Aorta (tissue), 5 donors: Measurements from ENCODE around the gene COX5B. TPM values are rescaled to one million over a fixed set of nuclear protein-coding genes. Genes with fewer than 3 reads are reported as not detected.

Experiments
- ATAC-seq: fragments of 200-7000 bp; cut with Tn5 transposase; one replicate; pipeline ENCODE4 v1.9.1; 2022; ENCODE audit warnings: moderate library complexity; ENCODE audit not compliant: low FRiP score
- DNase-seq, 2 donors: peaks; one replicate each; pipeline ENCODE4 v3.0.0-alpha.2; 2020
- H3K27ac ChIP-seq, 2 donors: one replicate each; pipeline ENCODE4 v1.5.1; 2013; ENCODE audit warnings: low read length in 2 of 2, mild to moderate bottlenecking in 2 of 2, moderate library complexity in 2 of 2, control low read depth in 1 of 2, inconsistent platforms in 1 of 2, low read depth in 1 of 2
- H3K27me3 ChIP-seq, 2 donors: one replicate each; pipeline ENCODE4 v1.6.1; 2013; ENCODE audit warnings: control low read depth in 1 of 2, low read length in 1 of 2, mild to moderate bottlenecking in 1 of 2, moderate library complexity in 1 of 2; ENCODE audit not compliant: insufficient read depth in 2 of 2, control insufficient read depth in 1 of 2
- H3K36me3 ChIP-seq, 2 donors: one replicate each; pipeline ENCODE4 v1.6.1; 2013; ENCODE audit warnings: control low read depth in 1 of 2, low read length in 1 of 2, mild to moderate bottlenecking in 1 of 2; ENCODE audit not compliant: insufficient read depth in 2 of 2, control insufficient read depth in 1 of 2
- H3K4me1 ChIP-seq, 2 donors: one replicate each; pipeline ENCODE4 v1.6.1; 2013; ENCODE audit warnings: low read length in 2 of 2, control low read depth in 1 of 2, mild to moderate bottlenecking in 1 of 2, moderate library complexity in 1 of 2; ENCODE audit not compliant: insufficient read depth in 2 of 2, control insufficient read depth in 1 of 2
- H3K4me3 ChIP-seq, 2 donors: one replicate each; pipeline ENCODE4 v1.5.1; 2013; ENCODE audit warnings: low read length in 2 of 2, control low read depth in 1 of 2, mild to moderate bottlenecking in 1 of 2
- H3K9me3 ChIP-seq: one replicate; pipeline ENCODE4 v1.6.1; 2013; ENCODE audit warnings: mild to moderate bottlenecking, low read length; ENCODE audit not compliant: control insufficient read depth
- WGBS, 2 donors: extraction: QIAGEN DNeasy Blood & Tissue Kit; methylation state at CpG; one replicate each; pipeline ENCODE4 v1.1.7; 2013; 5-methylcytosine and 5-hydroxymethylcytosine counted together
- intact Hi-C, 2 donors: fragments of 100-400 bp; cut with DNase I; formaldehyde crosslinking; loops; one replicate each; pipeline versions ENCODE4 v1.14.2 to v1.15.0; 2022
- polyA plus RNA-seq, 2 donors: library from polyadenylated mRNA; stranded (reverse); fragments of 200-250 nt; gene quantifications; one replicate each; pipeline ENCODE4 v1.2.3, GENCODE V29; 2013
- total RNA-seq, 2 donors: library from RNA; stranded (reverse); fragmentation: NEBNext Ultra II Directional; extraction: Animal tissue kit (Norgen Biotek cat#: 25700); gene quantifications; one replicate each; pipeline ENCODE4 v1.2.1, GENCODE V29; 2021
- donor health status: healthy with polysubstance abuse.
- donor health status: Bipolar disorder and iron deficiency.
- donor health status: DM: no; HTN: no; CAD: no.
- donor health status: DM: no; HTN: no; CAD: no.
- donor health status: DM: yes; HTN: yes; CAD: no.

The COX5B gene
- total and polyA plus RNA-seq, 4 donors: 114 to 286 (median 190) TPM

DNA sequence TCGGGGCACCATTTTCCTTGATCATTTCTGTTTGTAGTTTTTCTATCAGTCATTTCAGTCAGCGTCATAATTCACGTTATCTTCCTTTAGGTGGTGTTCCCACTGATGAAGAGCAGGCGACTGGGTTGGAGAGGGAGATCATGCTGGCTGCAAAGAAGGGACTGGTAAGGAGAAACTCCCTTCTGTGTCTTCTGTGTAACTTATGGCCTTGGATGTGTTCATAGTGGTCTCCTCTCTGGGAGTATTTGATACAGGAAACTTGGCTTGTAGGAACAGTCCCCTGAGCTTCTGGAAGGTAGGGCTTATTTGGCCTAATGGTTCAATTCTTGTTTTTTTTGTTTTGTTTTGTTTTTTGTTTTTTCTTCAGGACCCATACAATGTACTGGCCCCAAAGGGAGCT is 1.1 kb downstream of the COX5B start:
- peaks cover 0 to 3% of the 10 kb centered on the region in 2 donors for H3K4me1 ChIP-seq
- DNase-seq (no peak), ATAC-seq (no peak)
- H3K9me3 ChIP-seq: no peaks in the 10 kb centered on the region
- 88 to 92% methylated on average over 4 of the region's 4 CpGs for WGBS, 2 donors
- intact Hi-C loops: loop anchor here (2.0 to 10.0 kb wide), 2 partner anchors 16 to 52 kb away; no protein-coding TSS in a partner anchor
- no peak overlapping the region for H3K4me3 ChIP-seq
- H3K36me3 ChIP-seq: peaks cover 2 to 4% of the 10 kb centered on the region in 2 donors
- H3K27ac ChIP-seq: peak overlapping the region in 1 of 2 donors; percentile 22
- H3K27me3 ChIP-seq: no peaks in the 10 kb centered on the region

- DNase-seq: no peak
- WGBS, 2 donors: 70 to 74% methylated on average over 4 of the region's 4 CpGs
- Histone ChIP-seq H3K4me1 (peaks cover 0 to 3% of the 10 kb centered on the region in 2 donors), H3K27ac (no peak overlapping the region), H3K9me3 (no peaks in the 10 kb centered on the region), H3K36me3 (peaks cover 4 to 5% of the 10 kb centered on the region in 2 donors), H3K27me3 (no peaks in the 10 kb centered on the region), H3K4me3 (no peak overlapping the region)
- no peak for ATAC-seq
- intact Hi-C loops: no loop called here
Observed at GRCh38 chr2:97651114-97651513, 5.3 kb downstream of the COX5B start.

DNA sequence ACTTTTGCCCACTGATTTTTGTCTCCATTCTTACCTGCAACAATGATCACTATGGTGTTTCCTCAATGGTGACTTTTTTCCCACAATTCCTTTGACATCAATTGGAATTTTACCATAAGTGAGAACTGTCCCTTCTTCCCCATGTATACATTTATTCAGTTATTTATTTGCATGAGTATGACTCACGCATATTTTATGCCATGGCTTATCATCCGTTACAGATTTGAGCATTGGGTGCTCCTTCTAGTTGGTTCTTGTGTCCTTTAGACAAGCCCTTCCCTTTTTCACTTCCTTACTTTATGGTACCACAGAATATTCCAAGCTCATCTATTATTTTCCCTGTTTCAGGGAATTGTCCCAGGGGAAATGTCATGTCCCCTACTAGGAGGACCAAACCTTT is 7.6 kb downstream of the COX5B start:
- ATAC-seq (no peak), DNase-seq (no peak)
- Histone ChIP-seq H3K36me3 (peaks cover 3 to 8% of the 10 kb centered on the region in 2 donors), H3K27ac (no peak overlapping the region), H3K4me3 (no peak overlapping the region), H3K27me3 (no peaks in the 10 kb centered on the region), H3K9me3 (no peaks in the 10 kb centered on the region), H3K4me1 (no peaks in the 10 kb centered on the region)
- WGBS, 2 donors: 93 to 99% methylated on average over 2 of the region's 2 CpGs
- intact Hi-C loops: no loop called here

GRCh38 chr2:97653874-97654273 is 8.0 kb downstream of the COX5B start:
- H3K9me3 ChIP-seq: no peaks in the 10 kb centered on the region
- 94 to 96% methylated on average over 1 of the region's 1 CpG for WGBS, 2 donors
- DNase-seq: no peak
- peaks cover 3 to 8% of the 10 kb centered on the region in 2 donors for H3K36me3 ChIP-seq
- H3K27ac ChIP-seq: no peak overlapping the region
- ATAC-seq: no peak
- H3K27me3 ChIP-seq: no peaks in the 10 kb centered on the region
- H3K4me1 ChIP-seq: no peaks in the 10 kb centered on the region
- H3K4me3 ChIP-seq: no peak overlapping the region
- intact Hi-C loops: no loop called here

GRCh38 chr2:97654309-97654708 is 8.4 kb downstream of the COX5B start:
- ATAC-seq (no peak), DNase-seq (no peak)
- intact Hi-C loops: no loop called here
- Histone ChIP-seq H3K9me3 (no peaks in the 10 kb centered on the region), H3K27me3 (no peaks in the 10 kb centered on the region), H3K4me1 (no peaks in the 10 kb centered on the region), H3K36me3 (peaks cover 3 to 6% of the 10 kb centered on the region in 2 donors), H3K27ac (no peak overlapping the region), H3K4me3 (no peak overlapping the region)
- 96 to 97% methylated on average over 5 of the region's 5 CpGs for WGBS, 2 donors

GRCh38 chr2:97654791-97655190 is 8.9 kb downstream of the COX5B start:
- no peaks in the 10 kb centered on the region for H3K4me1 ChIP-seq
- H3K9me3 ChIP-seq: no peaks in the 10 kb centered on the region
- peaks cover 3 to 6% of the 10 kb centered on the region in 2 donors for H3K36me3 ChIP-seq
- 99 to 100% methylated on average over 2 of the region's 2 CpGs for WGBS, 2 donors
- H3K27ac ChIP-seq: no peak overlapping the region
- no peak overlapping the region for H3K4me3 ChIP-seq
- no peaks in the 10 kb centered on the region for H3K27me3 ChIP-seq
- intact Hi-C loops: no loop called here
- DNase-seq (no peak), ATAC-seq (no peak)

DNA sequence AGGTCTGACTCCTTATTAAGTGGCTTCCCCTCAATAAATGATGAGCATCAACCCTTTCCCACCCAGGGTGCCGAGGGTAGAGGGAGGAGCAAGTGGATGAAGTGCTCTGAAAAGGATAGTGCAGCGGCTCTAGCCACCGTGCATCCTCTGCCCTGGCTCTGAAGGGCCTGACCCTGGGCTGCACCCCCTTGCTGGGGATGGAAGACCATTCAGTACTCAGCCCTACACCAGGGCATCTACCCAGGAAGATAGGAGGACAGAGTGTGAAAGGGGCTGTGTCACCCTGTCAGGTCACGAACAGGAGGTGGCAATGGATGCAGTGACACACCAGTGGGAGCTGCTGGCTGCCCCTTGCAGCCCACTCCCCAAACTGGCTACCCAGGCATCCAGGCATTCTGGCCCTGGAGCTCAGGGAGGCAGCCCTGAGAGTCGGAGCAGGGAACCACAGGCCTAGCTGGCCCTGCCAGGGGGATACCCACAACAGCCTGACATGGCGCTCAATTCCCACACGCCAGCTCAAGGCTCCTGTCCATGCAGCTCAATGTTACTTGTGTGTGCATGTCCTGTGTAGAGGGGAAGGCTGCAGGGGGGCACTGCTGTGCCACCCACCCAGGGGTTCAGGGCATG is 10.4 kb downstream of the COX5B start:
- Histone ChIP-seq H3K27ac (no peak overlapping the region), H3K36me3 (peaks cover 3 to 6% of the 10 kb centered on the region in 2 donors), H3K4me3 (no peak overlapping the region), H3K4me1 (no peaks in the 10 kb centered on the region), H3K9me3 (no peaks in the 10 kb centered on the region), H3K27me3 (no peaks in the 10 kb centered on the region)
- ATAC-seq (no peak), DNase-seq (peak in 1 of 2 donors; percentile 72)
- intact Hi-C loops: no loop called here
- 93 to 96% methylated on average over 7 of the region's 7 CpGs for WGBS, 2 donors

GRCh38 chr2:97656905-97657587 is 11.2 kb downstream of the COX5B start:
- DNase-seq: peak in 1 of 2 donors; percentile 51
- Histone ChIP-seq H3K27ac (no peak overlapping the region), H3K4me3 (no peak overlapping the region), H3K36me3 (peaks cover 3 to 6% of the 10 kb centered on the region in 2 donors), H3K27me3 (no peaks in the 10 kb centered on the region), H3K9me3 (no peaks in the 10 kb centered on the region), H3K4me1 (no peaks in the 10 kb centered on the region)
- intact Hi-C loops: no loop called here
- ATAC-seq: no peak
- WGBS, 2 donors: 81 to 82% methylated on average over 15 of the region's 15 CpGs
